NCI-H146 treated with DMSO at 0.1 percent for 48 hours (cell line): ENCODE measurements around the gene KPNA4.
A peak's percentile ranks its signal among the peaks of the same experiment; 100 is the strongest.

Source experiments
- DNase-seq: peaks from one replicate; lab custom pipeline; 2025; ENCODE audit not compliant: unreplicated experiment; lab: John Stamatoyannopoulos, UW

KPNA4 gene

DNA sequence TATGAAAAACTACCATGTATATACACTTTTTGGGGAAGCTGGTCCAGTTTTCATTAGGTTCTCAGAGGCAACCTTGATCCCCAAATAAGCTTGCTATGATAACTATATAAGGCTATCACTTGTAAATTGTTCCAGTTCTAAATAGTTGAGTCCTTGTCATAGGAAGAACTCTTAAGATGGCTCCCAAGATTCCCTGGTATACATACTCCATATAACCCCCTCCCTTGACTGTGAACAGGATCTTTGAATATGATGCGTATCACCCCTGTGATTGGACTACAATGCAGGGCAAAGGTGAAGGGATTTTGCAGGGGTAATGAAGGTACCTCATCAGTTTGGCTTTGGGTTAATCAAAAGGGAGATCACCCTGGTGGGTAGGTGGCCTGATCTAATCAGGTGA, 67.2 kb downstream of the KPNA4 start:
- DNase-seq: no peak

DNA sequence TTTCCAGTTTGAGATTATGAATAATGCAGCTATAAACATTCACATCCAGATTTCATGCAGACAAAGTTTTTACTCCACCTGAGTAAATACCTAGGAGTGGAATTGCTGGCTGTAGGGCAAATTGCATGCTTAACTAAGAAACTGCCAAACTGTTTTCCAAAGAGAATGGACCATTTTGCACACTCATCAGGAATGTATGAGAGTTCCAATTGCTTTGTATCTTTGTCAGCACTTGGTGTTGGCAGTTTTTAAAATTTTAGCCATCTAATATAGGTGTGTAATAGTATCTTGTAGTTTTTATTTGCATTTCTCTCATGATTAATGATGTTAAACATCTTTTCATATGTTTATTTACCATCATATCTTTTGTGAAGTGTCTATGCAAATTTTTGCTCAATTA, 75.2 kb downstream of the KPNA4 start:
- no peak for DNase-seq

DNA sequence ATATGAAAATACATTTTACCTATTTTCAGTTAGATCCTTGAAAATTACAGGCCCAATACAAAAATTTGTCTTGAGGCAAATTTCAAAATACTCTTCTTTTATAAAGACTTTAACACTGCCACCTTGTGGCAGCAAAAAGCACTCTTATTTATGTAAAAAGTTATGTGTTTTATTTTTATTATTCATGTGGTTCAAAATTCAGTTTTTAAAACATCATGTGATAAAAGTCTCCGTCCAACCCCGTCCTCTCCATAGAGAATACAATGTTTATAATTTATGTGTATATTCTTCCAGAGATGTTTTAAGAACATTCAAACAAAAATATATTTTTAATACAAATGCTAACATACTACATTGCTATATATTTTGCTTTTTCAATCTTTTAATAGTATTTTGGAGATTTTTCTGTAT, 78.9 kb downstream of the KPNA4 start:
- peak; percentile 26 for DNase-seq

GRCh38 chr3:160482796-160483195, 82.6 kb downstream of the KPNA4 start:
- DNase-seq: no peak

DNA sequence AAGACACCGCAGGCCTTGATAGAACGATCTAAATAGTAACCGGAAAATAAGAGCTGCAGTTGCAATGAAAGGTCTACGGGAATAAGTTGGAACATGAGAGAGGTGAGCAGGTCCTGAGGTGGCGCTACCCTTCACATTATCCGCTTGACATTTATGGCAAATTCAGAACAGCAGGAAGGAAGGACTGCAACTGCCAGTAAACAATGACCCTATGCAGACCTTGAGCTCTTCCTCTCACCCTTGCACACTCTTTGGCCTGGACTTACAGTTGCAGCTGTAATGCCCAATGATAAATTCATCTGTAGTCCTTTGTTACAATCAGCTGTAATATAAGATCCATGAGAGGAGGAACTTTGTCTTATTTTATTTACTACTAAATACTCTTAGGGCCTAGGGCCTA, 83.5 kb downstream of the KPNA4 start:
- no peak for DNase-seq

DNA sequence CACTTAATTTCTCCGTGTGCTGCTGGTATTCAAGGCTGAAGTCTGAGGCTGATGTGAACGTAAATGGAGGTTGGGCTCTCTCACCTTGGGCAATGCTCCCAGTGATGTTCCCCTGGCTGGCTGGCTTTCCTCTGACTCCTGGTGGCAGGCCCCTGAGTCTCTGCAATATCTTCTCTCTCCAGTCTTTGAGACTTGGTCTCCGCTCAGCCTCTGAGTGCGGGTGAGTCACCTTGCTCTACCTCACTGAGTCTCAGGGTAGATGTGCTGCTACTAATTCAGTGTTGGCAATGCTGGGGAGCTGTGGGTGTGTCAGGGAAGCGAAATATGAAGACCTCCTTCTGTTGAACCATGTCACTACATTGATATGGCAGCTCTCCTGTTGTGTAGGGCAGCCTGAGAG, 84.4 kb downstream of the KPNA4 start:
- DNase-seq: no peak

GRCh38 chr3:160479376-160479775, 86.0 kb downstream of the KPNA4 start:
- DNase-seq: no peak

DNA sequence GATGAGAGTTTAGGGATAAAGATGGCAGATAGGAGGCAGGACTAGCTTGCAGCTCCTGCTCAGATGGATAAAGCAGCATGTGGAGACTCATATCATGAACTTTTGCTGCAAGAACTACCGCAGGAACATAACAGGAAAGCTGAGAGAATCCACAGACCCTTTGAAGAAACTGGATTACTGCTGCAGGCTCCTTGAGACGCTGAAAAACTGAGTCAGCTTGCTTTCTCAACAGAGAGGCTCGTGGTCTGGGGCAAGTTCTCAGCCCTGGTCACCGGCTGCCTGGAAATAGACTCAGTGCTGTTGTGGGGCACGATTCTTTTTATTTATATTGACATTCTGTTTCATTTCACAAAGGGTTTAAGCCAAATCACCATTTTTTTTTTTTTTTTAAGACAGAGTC, 87.0 kb downstream of the KPNA4 start:
- DNase-seq: no peak

GRCh38 chr3:160477750-160478149, 87.6 kb downstream of the KPNA4 start:
- peak; percentile 30 for DNase-seq

GRCh38 chr3:160475884-160476283, 89.5 kb downstream of the KPNA4 start:
- DNase-seq: no peak

GRCh38 chr3:160475153-160475552, 90.2 kb downstream of the KPNA4 start:
- no peak for DNase-seq

DNA sequence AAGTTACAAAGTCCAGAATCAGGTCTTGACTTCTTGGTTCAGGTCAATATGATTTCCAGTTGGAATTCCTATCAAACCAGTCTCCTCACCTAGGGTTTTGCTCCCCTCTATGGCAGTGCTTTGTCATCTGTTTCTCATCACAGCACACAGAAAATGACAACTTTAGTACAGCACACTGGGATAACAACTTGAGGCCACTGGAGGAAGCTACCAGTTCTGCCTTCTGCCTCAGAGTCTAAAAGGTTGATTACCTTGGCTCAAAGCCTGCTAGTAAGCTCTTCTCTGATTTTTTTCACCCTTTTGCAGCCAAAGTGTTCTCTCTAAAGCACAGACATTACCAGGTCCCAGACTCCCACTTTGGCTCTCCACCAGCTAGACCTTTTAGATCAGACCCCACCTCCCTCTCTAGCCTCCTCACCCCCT, 90.9 kb downstream of the KPNA4 start:
- no peak for DNase-seq

GRCh38 chr3:160473978-160474377, 91.4 kb downstream of the KPNA4 start:
- DNase-seq: no peak

- DNase-seq: no peak
Observed at GRCh38 chr3:160473221-160473620, 92.2 kb downstream of the KPNA4 start.

DNA sequence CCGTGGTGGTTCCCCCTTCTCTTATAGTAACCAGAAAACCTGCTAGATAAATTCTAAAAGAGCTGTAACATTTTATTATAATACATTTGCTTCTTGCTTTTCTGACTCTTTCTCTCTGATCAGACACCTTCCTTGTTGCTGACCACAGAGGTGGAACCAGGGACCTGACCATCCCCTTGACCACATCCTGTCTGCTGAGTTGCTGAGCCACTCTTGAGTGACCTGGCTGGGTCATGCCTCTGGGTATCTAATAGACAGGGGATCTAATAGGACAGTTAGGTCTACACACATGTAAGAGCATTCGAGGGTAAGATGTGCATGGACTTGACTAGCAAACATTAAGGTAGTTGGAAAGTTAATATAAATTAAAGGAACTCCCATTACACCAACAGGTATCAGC, 93.0 kb downstream of the KPNA4 start:
- DNase-seq: no peak

DNA sequence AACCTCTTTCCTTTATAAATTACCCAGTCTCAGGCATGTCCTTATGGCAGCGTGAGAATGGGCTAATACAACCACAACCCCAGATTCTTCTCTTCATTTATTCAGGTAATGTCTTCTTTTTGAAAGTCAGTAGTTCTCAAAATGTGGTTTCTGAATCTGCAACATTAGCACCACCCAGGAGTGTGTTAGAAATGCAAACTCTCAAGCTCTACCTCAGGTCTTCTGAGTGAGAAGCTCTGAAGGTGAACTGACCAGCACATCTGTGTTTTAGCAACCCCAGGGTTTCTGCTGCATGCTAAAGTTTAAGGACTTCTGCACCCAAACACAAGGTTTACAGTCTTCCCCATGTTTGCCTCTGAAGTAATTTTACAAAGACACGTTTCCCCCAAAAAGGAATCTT, 93.5 kb downstream of the KPNA4 start:
- no peak for DNase-seq

DNA sequence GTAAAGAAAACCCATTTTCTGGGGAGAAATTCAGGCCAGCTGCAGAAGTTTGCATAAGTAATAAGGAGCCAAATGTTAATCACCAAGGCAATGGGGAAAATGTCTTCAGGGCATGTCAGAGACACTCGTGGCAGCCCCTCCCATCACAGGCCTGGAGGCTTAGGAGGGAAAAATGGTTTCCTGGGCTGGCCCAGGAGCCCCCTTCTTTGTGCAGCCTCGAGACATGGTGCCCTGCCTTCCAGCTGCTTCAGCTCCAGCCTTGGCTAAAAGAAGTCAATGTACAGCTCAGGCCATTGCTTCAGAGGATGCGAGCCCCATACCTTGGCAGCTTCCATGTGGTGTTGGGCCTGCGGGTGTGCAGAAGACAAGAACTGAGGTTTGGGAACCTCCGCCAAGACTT, 95.2 kb downstream of the KPNA4 start:
- no peak for DNase-seq

GRCh38 chr3:160464971-160465370, 100.4 kb downstream of the KPNA4 start:
- no peak for DNase-seq

- DNase-seq: no peak
Observed at GRCh38 chr3:160464321-160464720, 101.0 kb downstream of the KPNA4 start.

DNA sequence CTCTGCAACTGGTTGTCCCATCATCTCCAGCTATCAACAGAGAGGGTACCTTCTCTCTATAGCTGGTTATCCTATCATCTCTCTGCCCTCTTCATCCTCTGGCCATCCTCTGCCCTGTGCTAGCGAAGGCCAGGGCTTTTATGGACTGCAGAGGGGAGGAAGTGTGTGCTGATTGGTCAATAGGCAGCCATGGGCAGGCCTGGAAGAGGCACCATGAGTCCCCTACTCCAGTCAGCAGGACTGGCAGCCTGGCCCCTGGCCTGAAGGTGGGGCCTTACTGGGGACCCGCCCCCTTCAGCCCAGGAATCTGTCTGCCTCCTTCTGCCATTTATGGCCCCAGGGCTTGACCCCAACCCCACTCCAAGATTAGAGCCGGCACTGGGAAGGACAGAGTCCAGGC, 105.3 kb downstream of the KPNA4 start:
- DNase-seq: no peak

- DNase-seq: no peak
Observed at GRCh38 chr3:160459450-160459970, 105.9 kb downstream of the KPNA4 start.

- no peak for DNase-seq
Observed at GRCh38 chr3:160458151-160458550, 107.2 kb downstream of the KPNA4 start.

GRCh38 chr3:160455846-160456245, 109.5 kb downstream of the KPNA4 start:
- DNase-seq: no peak

- DNase-seq: peak; percentile 84
Observed at GRCh38 chr3:160454995-160455394, 110.4 kb downstream of the KPNA4 start.
